Stimulated activated CD4-positive, alpha-beta T cell treated with anti-CD3 and anti-CD28 coated beads, Interleukin-2, amount 100 ng/mL, for 24 hours (primary cell): Measurements from ENCODE around the gene NGEF.

Experiments used
- DNase-seq, 2 donors: peaks; one replicate each; pipeline ENCODE4 v3.0.0-alpha.2; 2020

Gene NGEF

DNA sequence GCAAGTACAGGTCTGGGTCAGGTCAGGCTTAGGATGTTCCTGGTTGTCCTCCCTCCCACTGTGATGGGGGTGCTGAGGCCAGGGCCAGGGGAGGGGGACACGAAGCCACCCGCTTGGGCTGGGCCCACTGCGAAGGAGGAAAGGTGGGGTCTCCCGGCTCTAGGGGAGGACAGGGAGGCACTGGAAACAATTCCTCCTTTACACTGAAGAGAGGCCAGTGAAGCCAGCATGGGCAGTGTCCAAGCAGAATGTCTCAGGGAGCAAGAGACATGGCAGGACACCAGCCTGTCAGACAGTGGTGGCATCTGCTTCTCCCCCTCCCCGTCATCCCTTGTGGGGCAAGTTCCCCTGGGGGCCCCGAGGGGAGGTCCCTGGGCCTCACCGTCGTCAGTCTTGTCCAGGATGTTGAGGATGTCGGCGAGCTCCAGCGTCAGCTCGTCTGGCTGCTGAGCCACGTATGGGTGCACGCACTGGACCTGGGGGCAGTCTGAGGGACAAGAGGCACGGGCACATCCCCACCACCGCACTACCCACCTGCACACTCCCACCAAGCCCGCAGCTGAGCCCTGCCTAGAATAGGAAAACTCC lies 132.2 kb downstream of the NGEF start:
- no peak for DNase-seq

DNA sequence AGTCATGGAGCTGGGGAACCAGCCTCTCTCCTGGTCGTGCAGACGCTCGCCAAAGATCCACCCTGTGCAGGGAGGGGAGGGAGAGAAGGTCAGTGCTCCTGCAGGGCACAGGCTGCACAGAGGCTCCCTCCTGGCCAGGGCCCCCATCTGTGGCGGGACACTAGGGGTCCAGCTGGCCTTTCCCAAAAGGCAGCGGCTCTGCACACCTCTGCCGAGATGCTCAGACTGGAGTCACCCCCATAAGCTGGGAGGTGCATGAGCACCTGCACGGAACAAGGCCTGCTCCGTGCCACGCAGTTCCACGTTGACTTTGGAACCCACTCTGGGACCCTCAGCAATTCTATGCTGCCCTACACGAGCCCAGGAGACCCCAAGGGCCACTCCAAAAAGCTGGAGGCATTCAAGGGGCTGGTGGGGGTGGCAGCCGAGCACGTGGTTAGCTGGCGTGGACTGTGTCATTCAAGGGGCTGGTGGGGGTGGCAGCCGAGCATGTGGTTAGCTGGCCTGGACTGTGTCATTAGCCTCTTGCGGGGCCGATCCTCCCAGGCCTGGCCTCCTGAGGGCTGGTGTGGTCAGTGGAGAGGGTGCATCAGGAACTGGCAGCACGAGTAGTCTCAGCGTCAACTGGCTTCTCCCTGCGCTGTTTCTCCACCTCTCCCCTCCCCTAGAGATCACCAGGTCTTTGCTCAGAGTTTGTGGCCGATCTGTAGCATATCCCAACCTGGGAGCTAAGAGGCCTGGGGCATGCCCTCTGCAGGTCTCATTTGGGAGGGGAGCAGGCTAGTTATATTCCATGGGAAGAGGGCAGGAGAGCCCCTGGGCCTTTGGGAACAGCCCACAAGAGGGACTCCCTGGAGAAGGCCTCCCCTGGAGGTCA lies 133.2 kb downstream of the NGEF start:
- DNase-seq, result no peak

DNA sequence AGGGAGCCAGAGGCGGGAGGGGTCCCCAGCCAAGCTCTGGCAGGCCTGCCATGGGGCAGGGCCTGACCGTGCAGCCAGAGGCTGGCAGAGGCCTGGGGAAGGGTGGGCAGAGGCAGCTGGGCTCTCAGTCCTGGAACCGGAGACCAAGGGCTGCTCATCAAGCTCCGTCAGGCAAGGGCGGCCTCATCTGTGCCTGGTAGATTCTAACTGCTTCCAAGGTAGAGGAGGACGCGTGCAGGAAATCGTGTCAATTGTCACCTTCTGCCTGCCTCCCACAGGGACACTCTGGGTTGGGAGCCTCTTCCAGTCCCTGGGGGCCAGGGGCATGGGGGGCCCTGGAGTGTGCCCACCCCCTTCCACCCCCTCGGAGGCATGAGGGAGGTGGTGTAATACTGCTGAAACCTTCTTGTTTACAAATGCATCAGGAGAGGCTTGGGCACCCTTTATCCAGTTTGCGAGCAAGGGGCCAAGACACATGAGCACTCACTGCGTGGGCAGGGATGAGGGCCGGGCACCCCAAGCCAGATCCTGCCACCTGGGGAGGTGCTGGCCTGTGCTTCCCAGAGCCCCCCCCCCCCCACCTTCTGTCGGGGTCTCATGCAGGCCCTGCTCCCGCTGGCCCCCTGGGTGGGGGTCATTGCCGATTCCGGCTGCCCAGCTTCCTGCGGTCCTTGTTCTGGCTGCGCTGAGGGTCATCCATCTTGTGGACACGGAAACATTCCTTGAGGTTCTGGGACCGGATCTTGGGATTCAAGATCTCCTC lies 134.0 kb downstream of the NGEF start:
- no peak for DNase-seq

DNA sequence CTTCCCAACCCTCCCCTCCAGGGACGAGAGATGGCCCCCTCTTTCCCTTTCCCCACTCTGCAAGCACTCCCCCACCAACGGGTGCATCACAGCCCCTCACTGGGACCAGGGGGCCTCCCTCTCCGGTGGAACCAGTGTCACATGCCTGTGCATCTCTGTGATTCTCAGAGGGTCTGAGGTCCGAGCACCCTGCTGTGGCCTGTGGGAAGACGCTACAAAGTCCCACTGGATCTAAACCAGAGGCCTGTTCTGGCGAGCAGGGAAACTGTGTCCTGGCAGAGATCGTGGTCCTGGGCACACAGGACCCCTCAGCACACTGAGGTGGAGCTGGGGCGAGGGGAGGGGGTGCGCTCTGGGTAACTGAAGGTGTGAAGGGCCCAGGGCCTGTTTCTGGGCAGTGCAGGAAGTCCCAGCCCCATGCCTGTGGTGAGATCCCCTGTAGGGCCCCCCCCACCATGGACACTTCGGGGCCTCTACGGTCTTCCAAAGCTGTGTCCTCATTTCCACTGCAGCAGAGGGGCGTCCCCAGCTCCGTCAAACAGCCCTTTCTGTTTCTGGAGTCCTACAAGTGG lies 135.0 kb downstream of the NGEF start:
- DNase-seq, result no peak

DNA sequence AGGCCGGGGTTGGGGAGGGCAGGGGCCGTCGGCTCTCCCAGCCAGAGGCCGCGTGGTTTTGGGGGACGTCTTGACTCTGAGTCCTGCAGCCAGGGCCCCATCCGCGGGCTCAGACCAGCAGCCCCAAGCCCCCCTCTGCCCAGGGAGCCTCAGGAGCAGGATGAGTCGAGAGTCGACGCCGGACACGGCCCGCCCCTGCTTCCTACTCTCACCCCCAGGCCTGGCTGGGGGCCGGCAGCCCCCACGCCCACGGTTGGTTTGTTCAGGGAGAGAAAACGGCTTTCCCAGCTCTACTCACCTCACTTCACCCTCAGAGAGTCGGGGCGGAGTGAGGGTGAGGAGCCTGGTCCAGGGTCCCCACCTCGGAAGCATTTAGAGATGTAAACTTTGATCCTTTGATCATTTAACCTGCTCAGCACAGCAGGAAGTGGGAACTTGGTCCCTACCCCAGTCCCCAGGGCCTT lies 136.0 kb downstream of the NGEF start:
- peak in 1 of 2 donors; percentile 16 for DNase-seq

DNA sequence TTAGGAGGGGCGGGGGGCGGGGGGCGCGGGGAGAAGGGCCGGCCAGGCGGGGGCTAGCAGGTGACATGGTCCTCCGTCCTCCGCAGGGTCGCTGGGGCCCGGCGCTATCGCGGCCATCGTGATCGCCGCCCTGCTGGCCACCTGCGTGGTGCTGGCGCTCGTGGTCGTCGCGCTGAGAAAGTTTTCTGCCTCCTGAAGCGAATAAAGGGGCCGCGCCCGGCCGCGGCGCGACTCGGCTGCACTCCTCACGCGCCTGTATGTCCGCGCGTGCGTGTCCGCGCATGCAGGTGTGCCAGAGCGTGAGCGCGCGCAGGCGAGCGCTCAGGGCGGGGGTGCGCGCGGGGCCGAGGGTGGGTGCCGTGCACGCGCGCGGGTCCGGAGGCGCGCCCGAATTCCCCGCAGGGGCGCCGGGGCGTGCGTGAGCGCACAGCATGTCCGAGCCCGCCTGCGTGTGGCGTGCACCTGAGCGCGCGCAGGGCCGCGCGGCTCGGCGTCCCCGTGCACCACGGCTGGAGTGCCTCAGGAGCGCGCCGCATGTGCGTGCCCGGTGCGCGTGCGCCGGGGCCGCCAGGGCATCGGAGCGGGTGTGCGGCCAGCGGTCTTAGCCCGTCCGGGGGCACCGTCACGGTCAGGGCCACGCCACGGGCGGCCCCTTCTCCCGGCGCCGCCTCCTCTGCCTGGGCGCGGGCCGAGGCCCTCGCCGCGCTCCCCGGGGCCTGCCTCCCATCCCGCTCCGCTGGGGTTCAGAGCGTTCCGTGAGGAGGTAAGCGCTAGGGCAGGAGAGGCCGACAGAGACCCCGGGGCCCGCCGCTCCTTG lies 136.7 kb downstream of the NGEF start:
- DNase-seq, result peak in 1 of 2 donors; percentile 62

DNA sequence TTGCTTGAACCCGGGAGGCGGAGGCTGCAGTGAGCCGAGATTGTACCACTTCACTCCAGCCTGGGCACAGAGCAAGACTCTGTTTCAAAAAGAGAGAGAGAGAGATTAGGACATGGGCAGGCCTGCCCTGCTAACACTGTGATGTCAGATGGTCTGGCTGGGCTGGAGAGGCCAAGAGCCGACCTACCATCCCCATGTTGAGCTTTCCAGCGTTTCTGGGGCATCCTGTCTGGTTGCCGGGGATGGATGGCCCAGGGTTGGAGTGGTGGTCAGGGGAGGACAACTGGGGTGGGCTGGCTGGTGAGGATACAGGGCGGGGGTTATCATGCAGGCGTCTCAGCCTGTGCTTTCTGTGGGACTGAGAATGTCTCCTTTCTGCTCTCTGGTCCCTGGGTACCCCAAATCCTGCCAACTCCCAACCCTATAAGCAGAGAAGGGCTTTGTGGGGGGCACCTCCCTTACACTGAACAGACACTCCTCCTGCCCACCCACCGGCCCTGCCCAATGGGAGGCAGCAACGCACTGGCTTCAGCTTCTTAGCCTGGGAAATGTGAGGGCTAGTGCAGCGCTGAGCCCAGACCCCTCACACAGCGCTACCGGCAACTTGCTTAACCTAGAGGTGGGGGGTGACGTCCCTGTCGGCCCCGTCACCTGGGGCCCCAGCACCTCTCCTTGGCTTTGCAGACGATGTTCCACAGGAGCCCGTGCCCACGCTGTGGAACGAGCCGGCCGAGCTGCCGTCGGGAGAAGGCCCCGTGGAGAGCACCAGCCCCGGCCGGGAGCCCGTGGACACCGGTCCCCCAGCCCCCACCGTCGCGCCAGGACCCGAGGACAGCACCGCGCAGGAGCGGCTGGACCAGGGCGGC lies 137.6 kb downstream of the NGEF start:
- peak in 1 of 2 donors; percentile 17 for DNase-seq

DNA sequence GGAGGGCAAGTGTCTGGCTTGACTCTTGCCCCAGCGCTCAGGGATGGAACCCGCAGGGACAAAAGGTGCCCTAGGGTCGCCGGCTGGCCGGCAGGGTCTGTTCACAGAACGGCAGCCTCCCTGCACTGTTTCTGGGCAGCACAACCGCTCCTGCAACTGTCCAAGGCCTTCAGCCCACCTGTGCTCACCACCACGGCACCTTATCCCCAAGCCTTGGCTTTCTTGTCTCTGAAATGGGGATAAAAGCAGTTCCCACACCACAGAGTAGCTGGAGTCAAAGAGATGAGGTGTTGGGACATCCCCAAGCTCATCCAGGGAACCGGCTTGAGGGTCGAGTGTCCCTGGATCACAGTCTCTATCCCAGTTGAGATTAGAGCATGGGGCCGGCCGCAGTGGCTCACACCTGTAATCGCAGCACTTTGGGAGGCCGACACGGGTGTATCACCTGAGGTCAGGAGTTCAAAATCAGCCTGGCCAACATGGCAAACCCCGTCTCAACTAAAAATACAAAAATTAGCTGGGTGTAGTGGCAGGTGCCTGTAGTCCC lies 138.3 kb downstream of the NGEF start:
- DNase-seq, result no peak

DNA sequence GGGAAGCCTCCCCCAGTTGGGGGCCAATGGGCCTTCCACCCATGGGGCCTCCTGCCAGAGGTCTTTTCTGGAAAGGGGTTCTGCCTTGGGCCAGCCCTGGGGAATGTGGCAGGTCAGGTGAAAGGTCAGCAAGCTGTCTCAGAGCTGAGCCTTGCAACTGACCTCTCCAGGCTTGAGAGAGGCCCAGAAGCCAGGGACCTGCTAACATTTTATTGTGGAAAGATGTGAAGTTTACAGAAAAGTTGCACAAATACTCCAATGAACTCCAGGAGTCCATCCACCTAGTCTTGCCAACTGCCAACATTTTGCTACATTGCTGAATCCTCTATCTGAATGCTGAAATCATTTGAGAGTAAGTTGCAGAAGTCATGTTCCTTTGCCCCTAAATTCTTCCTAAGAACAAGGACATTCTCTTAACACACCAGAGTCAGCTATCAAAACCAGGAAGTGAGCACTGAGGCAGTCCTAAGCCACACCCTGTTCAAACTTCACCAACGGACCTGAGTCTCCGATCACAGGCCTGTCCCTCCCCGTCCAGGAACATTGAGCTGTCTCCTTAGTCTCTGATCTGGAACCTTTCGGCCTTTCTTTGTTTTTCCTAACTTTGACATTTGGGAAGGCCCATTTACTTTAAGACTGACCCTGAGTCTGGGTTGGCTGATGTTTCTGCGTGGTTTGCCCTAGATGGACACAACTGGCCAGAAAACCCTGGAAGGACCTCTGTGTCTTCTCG lies 139.0 kb downstream of the NGEF start:
- no peak for DNase-seq

DNA sequence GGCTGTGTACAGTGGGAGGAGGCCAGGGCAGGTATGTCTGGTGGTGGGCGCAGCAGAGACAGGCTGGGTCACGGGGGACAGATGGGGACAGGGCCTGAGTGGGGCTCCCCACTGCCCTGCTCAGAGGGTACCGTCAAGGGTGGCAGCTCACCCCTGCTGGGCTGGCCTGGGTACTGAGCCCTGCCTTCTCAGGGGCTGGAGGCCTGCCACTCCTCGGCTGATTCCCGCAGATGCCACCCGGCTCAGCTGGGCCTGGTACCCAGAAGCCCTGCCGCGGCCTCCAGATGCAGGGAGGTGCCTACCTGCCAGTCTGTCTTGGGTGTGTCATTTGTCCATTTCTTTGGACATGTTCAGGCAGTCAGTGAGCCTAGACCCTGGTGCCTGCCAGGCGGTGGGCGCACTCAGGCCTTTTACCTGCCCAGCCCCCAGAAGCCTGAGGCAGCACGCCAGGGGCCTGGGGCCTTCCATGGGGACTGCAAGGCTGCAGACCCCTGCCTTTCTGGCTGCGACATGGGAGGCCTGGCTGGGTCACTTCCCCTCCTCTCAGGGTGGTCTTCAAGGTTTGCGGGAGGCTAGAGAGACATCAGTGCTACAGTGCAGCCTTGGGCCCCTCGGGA lies 139.7 kb downstream of the NGEF start:
- DNase-seq, result no peak

DNA sequence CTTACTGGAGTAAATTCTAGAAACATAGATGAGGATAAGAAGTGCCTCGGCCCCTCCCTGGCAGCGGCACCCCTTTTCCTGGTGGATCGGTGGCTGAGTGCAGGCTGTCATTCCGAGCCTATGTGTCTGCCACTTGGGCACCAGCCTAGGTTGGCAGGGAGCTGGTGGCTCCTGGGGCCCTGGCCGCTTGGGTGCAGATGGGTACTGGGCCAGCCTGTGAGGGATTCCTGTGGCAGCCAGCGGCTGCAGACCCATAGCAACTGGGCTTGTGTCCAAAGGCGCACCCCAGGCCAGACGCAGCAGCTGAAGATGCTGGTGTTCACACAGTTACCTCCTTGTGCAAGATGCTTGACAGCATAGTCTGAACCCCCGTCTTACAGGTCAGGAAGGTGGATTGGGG lies 140.2 kb downstream of the NGEF start:
- DNase-seq, result no peak

DNA sequence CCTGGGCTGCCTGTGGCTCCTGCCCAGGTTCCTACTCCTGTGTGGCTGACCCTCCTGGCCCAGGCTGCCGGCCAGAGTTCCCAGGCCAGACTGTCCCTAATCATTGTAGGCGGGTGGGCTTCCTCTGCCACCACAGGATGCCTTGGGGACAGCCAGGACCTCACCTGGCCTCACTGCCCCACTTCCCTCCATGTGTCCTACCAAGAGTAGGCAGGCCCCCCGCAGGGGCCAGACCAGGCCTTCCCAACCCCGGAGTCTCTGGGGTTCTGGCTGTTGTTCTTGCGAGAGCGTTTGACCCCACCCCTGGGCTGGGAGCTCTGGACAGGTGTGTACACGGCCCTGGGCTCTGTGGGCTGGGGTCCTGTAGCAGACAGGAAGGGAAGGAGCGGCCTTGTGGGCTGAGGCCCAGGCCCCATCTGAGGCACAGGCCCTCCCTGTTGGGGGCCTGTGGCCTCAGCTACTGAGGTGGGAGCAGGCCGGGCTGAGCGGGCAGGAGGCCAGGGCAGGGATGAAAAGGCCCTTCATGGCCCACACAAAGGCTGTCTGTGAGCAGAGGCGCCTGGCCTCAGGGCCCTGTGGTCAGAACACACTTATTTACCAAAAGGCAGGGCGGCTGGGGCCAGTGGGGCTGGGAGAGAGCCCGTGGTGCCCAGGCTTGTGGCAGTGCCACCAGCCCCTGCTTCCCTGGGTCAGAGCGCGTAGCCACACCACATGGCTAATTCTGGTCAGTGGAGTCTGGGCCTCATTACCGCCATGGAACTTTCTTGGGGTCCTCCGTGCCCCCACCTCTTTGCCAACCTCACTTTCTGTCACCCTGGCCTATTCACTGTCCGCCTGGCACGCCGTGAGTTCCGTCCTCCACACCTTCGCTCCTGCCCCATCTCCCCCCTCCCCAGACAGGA lies 141.0 kb downstream of the NGEF start:
- no peak for DNase-seq

DNA sequence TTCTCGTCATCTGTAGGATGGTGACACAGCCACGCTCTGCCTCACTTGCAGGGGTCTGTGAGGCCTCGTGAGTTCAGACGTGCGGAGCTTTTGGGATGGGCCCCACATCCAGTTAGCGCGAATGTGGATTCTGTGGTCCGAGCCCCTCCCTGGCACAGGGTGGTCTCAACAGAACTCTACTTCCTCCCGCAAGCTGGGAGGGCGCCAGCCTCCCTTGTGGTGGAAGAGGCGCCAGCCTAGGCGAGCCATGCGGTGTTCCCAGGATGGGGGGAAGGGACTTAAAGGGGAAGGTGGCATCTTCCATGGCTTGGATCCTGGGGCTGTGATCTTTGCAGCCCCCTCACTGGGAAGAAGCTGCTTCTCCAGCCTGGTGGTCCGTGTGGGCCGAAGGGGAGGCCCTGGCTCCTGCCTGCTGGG lies 141.6 kb downstream of the NGEF start:
- DNase-seq, result no peak

DNA sequence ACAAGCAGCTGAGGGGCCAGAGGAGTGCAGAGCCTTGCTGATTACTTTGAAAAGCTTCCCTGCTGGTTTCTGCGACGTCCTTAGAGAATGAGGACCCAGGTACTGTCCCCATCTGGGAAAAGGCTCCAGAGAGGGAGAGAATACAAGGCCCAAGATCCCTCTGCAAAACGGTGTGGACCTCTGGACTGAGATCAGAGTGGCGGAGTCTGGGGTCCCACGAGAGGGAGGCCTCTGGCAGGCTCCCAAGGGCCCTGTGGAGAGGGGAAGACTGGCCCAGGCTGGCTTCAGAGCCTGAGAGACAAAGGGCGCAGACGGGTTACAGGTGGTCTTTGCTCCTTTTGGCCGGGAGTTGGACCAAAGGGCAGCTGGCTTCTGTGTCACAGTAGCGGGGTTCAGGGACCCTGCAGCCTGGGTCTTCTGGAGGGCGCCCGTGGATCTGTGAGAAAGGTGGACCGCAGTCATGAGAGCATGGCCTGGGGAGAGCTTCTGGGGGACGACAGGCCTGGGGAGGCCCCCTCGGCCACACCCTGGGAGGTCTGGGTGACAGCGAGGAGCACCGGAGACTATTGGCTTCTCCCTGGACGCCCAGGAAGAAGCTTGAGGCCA lies 142.2 kb downstream of the NGEF start:
- DNase-seq, result no peak

DNA sequence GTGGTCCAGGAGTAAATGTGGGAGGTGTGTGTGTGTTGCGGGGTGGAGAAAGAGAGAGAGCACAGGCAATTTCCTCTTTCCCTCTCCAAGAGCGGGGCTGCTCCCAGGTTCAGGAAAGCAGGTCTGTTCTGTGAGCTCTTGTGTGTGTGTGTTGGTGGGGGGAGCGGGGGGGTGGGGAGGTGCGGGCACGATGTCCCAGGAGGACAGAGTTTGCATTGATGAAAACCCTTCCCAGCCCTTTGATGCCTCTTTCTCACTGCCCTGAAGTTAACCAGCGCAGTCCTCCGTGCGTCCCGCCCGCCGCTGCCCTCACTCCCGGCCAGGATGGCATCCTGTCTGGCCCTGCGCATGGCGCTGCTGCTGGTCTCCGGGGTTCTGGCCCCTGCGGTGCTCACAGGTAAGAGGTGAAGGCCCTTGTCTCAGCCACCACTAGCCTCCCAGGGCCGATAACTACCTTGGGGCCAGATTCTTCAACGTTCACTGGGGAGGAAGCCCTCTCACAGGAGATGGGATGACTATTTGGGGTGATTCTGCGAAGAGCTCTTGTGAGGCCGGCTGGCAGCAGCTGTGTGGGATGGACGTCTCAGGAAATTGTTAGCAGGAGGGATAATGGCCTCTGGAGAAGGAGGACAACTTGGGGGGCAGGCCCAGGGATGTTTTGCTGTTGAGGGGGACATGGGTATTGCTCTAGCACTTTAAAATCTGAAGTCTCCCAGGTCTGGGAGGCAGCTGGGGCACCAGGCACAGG lies 142.9 kb downstream of the NGEF start, which contains the start of gene SNORC:
SNORC (plus strand) TSS at position 247 of the 748 bp plus-strand sequence; CDS start at position 325, 78 bp downstream.
- DNase-seq, result no peak

DNA sequence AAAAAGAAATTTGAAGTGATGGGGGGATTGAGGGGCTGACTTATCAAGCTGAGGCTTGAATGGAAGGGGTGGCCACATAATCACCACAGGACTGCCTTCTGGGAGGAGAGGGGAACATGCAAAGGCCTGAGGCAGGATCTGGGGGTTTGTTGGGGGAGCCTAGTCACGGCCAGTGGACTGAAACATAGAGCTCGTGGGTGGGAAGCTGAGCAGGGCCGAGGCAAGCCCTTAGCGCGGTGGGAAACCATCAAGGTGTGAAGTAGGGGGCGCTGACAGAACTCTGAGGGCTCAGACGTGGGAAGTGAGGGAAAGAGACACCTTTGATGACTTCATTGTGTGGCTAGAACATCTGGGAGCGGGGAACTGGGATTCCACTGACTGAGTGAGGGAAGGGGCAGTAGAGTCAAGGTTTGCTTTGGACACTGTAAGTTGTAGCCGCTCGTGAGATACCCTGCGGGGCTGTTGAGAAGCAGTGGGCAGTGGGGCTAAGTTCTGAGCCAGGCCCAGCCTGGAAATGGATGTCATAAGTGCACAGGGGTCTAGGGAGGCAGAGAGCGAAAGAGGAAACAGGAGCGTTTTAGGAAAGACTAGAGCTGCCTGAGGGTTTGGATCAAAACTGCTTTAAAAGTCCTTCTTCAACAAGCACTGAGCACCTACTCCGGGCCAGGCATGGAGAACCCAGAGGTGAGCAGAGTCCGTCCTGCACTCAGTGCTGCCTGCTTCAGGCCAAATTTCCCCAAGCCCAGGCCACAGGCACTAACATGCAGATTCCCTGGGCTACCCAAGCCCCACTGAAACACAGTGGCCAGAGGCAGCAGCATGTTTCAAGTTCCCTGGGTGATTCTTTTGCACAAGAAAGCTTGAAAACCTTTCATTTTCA lies 143.7 kb downstream of the NGEF start:
- DNase-seq, result no peak
